HG02943 (cell line): Measurements from ENCODE around the gene ERC1.

Experiments
- ATAC-seq: cut with Tn5 transposase; IDR thresholded peaks from one replicate; pipeline ENCODE4 v1.9.1; 2021; ENCODE audit warnings: mild to moderate bottlenecking, low read depth, moderate library complexity; ENCODE audit not compliant: unreplicated experiment

ERC1 gene

GRCh38 chr12:1463073-1463905 is 472.3 kb downstream of the ERC1 start:
- no peak for ATAC-seq

DNA sequence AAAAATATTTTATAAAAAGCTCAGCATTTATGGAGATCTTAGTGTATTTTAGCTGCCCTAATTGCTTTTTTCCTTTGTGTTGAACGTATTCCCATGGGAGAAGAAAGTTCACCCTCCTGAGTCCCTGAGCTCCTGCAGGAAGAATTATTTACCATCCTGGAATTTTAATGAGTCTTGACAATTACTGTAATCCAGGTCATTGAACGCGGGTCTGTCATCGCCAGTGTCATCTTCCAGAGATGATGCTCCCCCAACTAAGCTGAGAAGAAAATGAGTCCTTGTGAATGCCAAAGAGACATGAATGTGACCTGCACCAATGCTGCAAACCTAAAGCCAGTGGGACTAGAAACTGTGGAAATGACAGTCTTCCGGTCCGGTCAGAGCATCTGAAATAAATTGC is 473.9 kb downstream of the ERC1 start:
- ATAC-seq, result no peak

DNA sequence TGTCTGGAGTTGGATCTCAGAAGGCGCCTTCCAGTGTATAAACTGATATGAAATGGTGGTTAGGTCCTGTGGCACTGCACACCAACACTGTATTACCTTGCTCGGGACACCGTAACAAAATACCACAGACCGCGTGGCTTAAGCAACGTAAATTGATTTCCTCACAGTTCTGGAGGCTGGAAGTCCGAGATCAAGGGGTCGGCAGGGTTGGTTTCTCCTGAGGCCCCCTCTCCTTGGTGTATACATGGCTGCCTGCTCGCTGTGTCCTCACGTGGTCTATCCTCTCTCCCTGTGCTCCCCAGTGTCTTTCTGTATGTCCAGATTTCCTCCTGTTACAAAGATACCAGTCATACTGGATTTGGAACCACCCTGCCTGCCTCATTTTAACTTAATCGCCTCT is 475.0 kb downstream of the ERC1 start:
- ATAC-seq, result no peak

DNA sequence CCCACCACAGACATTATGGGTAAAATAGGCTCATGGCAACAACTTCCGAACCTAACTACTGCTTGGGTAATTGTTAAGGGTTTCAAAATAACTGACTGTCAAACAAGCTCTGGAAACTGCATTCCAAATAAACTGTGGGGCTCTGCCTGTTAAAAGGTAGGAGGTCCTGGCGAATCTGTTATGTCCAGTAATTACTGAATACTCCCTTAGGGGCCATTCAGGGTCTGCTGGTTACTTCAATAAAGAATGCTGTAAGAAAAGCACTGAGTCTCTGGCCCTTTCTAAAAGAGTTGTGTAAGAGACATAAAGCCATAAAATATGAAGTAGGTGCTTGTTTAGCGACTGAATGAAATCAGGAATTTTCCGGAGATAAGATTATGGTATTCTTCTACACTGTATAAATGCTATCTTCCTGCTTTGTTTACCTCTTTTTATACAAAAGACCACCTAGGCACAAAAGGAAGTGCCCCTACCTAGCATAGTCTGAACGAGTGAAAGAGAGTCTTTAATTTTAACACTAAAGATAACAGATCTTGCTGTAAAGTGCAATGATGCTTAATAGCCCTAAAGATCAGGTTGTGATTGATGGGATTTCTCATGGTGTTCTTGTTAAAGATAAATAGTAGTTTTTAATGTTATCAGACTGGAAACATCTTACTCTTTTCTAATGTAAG is 475.6 kb downstream of the ERC1 start:
- no peak for ATAC-seq

- no peak for ATAC-seq
Measured at GRCh38 chr12:1467710-1468109, 476.7 kb downstream of the ERC1 start.

- ATAC-seq, result no peak
Measured at GRCh38 chr12:1469070-1469469, 478.0 kb downstream of the ERC1 start.

DNA sequence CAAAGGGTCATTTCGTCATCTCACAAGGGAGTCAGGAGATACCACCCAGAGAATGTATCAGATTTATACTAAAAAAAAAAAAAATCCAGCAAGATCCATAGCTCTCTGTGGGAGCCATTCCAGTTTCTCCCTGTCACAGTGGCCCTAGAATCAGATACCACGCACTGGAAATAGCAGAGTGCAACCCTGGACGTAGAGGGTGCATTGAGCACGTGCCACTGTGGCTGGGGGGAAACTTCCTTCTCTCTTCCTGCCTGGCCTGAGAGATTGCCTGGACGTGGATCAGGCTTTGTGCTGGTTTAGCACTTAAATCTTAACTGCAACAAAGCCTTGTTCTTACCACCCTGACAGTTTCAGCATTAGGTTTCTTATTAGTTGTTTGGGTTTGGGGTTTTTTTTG is 479.0 kb downstream of the ERC1 start:
- ATAC-seq, result no peak

- ATAC-seq, result no peak
Measured at GRCh38 chr12:1471224-1471623, 480.2 kb downstream of the ERC1 start.

GRCh38 chr12:1473418-1473817 is 482.4 kb downstream of the ERC1 start:
- no peak for ATAC-seq

DNA sequence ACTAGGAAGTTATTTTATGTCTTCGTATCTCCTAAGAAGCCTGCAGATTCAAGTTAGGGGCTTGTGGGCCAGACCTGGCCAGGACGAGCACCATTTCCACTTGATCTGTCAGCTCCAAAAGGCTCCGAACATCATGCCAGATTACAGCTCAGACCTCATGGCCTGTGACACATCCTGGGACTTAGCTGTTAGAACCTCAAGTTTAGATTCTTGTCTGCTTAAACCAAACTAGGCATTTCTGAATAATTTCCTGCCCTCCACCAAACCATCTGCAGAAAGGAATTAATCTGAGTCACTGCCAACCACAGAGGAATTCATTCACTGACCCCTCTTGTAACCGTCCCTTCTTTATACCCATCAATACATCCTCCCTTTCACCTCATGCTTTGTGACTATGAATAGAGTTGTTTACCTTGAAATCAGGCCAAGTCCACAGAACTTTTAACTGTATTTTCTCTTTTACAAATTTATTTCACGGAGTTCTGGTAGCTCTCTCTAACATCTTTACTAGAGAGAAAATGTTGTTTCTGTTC is 483.1 kb downstream of the ERC1 start:
- ATAC-seq, result no peak

DNA sequence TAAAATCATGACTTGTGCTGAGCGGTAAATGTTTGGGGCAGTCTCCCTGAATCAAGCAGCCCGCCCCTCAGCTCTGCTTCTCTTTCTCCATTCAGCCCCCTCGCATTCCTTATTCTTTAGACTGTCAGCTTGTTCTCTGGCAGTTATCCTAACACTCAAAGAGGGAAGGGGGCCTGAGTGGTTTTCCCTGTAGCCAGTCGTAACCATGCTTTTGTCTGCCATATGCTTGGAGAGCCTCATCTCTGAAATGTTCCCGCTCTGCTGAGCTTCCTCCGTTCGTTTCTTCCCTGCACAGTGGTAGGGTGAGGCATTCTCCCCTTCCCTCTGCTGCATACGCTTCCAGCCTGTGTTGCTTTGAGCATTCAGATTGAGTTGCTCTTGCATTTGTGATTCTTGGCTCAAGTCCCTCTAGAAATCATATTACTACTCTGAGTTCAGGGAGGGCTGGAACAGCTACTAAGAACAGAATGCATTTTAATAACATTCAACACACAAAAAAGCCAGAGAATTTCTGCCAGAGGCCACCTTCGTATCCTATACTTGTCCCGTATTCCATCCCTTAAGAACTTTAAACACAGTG is 483.6 kb downstream of the ERC1 start:
- ATAC-seq, result no peak

DNA sequence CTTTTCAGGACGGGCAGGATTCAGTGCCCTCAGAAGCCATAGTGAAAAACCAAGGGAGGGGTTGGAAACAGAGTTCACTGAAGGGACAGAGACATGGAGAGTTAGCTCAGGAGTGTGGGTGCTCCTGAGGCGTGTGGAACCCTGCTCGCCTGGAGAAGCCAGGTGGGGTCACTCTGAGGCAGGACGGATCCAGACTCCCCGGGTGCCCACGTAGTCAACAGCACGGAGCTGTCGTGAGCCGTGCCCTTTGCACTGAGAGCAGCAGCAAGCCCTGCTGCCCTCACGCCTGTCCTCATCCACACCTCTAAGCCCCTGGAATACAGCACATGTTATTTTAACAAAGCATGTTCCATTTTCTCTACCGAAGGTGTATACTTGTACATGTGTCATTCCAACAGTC is 488.6 kb downstream of the ERC1 start:
- no peak for ATAC-seq

GRCh38 chr12:1481326-1481725 is 490.3 kb downstream of the ERC1 start:
- no peak for ATAC-seq

DNA sequence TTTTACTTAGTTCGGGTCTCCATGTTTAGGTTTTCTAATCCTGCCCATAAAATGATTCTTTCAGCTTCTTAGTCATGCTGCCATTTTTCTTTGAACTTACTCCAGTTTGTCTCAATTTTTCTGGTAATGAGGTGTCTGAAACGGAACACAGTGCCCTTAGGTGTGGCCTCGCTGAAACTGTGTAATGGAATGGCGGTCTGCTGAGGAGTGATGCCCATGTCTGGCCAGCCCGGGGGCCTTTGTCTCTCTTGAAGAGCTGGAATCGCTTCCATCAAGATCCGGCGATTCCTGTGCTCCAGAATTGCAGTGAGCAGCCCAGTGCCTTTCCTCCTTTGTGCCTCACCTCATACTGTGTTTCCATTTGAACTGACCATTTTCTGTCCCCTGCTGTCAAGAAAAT is 490.9 kb downstream of the ERC1 start:
- no peak for ATAC-seq

DNA sequence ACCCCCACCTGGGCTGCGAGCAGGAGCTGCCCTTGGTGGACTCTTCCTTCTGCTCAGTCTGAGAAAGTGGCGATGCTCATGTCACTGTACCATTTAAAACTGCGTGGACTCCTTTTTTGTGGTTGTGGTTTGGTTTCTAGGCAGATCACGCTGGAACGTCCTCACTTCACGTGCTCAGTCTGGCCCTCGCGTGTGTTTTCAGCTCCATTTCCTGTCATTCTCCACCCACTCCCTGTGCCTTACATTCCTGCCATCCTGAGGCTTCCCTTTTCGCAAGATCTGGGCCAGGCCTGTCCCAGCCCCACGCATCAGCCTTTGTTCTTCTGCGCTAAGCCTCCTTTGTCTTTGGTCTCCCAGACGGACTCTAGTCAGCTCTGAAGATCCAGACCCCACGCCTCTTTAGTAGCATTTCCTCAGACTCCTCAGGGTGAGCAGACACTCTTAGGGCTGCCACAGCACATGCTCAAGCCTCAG is 497.9 kb downstream of the ERC1 start:
- ATAC-seq, result no peak

- ATAC-seq, result no peak
Measured at GRCh38 chr12:1491983-1492697, 501.1 kb downstream of the ERC1 start.

DNA sequence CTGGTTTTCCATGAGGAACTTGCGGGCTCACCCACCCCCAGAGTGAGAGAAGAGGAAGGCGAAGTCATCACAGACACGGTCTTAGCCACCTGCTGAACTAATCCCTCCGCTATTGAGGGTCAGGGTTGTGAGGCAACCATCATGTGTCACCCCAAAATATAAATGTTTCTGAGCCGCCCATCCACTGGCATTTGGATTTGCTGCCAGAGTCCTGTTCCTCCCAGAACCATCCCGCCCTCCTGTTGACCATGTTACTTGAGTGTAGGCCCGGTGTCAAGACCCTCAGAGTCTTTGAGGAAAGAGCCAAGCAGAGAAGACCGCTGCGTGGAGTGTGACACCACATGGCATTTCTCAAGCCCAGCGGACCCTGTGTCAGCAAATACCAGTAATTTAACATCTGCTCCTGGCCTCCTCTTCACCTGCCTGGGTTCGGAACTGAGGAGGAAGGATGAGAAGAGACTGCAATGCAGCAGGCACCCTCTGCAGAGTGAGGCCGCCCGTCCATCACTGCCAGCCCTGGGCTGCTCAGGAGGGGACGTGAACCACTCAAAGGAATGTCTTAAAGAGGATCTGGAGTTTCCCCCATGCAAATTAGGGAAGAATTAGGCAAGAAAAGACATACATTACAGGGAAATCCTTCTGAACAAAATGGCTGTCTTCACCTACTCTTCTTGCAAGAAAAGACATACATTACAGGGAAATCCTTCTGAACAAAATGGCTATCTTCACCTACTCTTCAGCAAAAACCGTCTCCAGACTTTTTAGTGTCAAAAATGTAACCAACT is 502.9 kb downstream of the ERC1 start:
- ATAC-seq, result no peak

- no peak for ATAC-seq
Measured at GRCh38 chr12:1494856-1495255, 503.8 kb downstream of the ERC1 start.

- no peak for ATAC-seq
Measured at GRCh38 chr12:1496162-1496900, 505.3 kb downstream of the ERC1 start.
